Skeletal muscle tissue (tissue), 4 donors: ENCODE results near the gene UNC13C. TPM values are rescaled to one million over a fixed set of nuclear protein-coding genes. Genes with fewer than 3 reads are reported as not detected.

Experiments
- H3K27ac ChIP-seq: one replicate; pipeline ENCODE4 v1.7.0; 2013; ENCODE audit warnings: mild to moderate bottlenecking, low read depth, low read length, inconsistent platforms
- H3K27me3 ChIP-seq, 3 donors: one replicate each; pipeline ENCODE4 v1.7.0; 2013; ENCODE audit warnings: low read length in 3 of 3; ENCODE audit not compliant: control insufficient read depth in 3 of 3, insufficient read depth in 3 of 3
- H3K36me3 ChIP-seq, 3 donors: one replicate each; pipeline ENCODE4 v1.7.0; 2013; ENCODE audit warnings: low read length in 3 of 3; ENCODE audit not compliant: control insufficient read depth in 3 of 3, insufficient read depth in 3 of 3
- H3K4me1 ChIP-seq, 3 donors: one replicate each; pipeline ENCODE4 v1.7.0; 2013; ENCODE audit warnings: low read length in 3 of 3, mild to moderate bottlenecking in 3 of 3; ENCODE audit not compliant: control insufficient read depth in 3 of 3, insufficient read depth in 3 of 3
- H3K4me3 ChIP-seq, 3 donors: one replicate each; pipeline ENCODE4 v1.7.0; 2013; ENCODE audit warnings: low read length in 3 of 3
- H3K9ac ChIP-seq, 3 donors: one replicate each; pipeline ENCODE4 v1.7.0; 2013; ENCODE audit warnings: low read length in 3 of 3, mild to moderate bottlenecking in 3 of 3, moderate library complexity in 2 of 3, low read depth in 1 of 3
- H3K9me3 ChIP-seq, 3 donors: one replicate each; pipeline ENCODE4 v1.7.0; 2013; ENCODE audit warnings: low read length in 3 of 3; ENCODE audit not compliant: control insufficient read depth in 3 of 3
- total RNA-seq: library from RNA; depleted of rRNA; stranded (reverse); fragments of >200 nt; gene quantifications from one replicate; pipeline ENCODE4 v1.2.3, GENCODE V29; 2014
- donor health status: Osteomylitis.

UNC13C gene
- total RNA-seq, 1 donor from 2014 or later, result 3.1 TPM

GRCh38 chr15:54619180-54619579, 640.9 kb downstream of the UNC13C start:
- Histone ChIP-seq H3K4me3 (no peak overlapping the region), H3K9ac (no peak overlapping the region), H3K4me1 (no peaks in the 10 kb centered on the region), H3K36me3 (no peaks in the 10 kb centered on the region), H3K9me3 (no peaks in the 10 kb centered on the region), H3K27me3 (no peaks in the 10 kb centered on the region), H3K27ac (no peak overlapping the region)

GRCh38 chr15:54620916-54621315, 642.7 kb downstream of the UNC13C start:
- Histone ChIP-seq H3K36me3 (no peaks in the 10 kb centered on the region), H3K4me3 (no peak overlapping the region), H3K27ac (no peak overlapping the region), H3K27me3 (no peaks in the 10 kb centered on the region), H3K4me1 (no peaks in the 10 kb centered on the region), H3K9me3 (no peaks in the 10 kb centered on the region), H3K9ac (no peak overlapping the region)

GRCh38 chr15:54636147-54636546, 657.9 kb downstream of the UNC13C start:
- Histone ChIP-seq H3K27ac (no peak overlapping the region), H3K27me3 (no peaks in the 10 kb centered on the region), H3K36me3 (no peaks in the 10 kb centered on the region), H3K9me3 (no peaks in the 10 kb centered on the region), H3K4me1 (no peaks in the 10 kb centered on the region), H3K4me3 (no peak overlapping the region), H3K9ac (no peak overlapping the region)

GRCh38 chr15:54638666-54639065, 660.4 kb downstream of the UNC13C start:
- no peaks in the 10 kb centered on the region for H3K4me1 ChIP-seq
- H3K27ac ChIP-seq, result no peak overlapping the region
- H3K4me3 ChIP-seq, result no peak overlapping the region
- H3K36me3 ChIP-seq, result no peaks in the 10 kb centered on the region
- no peak overlapping the region for H3K9ac ChIP-seq
- H3K27me3 ChIP-seq, result no peaks in the 10 kb centered on the region
- no peaks in the 10 kb centered on the region for H3K9me3 ChIP-seq

GRCh38 chr15:54640873-54641272, 662.6 kb downstream of the UNC13C start:
- H3K27ac ChIP-seq, result no peak overlapping the region
- no peaks in the 10 kb centered on the region for H3K9me3 ChIP-seq
- no peaks in the 10 kb centered on the region for H3K27me3 ChIP-seq

GRCh38 chr15:54644796-54645195, 666.6 kb downstream of the UNC13C start:
- no peaks in the 10 kb centered on the region for H3K27me3 ChIP-seq
- H3K9me3 ChIP-seq, result no peaks in the 10 kb centered on the region
- H3K4me3 ChIP-seq, result no peak overlapping the region
- H3K27ac ChIP-seq, result no peak overlapping the region
- H3K9ac ChIP-seq, result no peak overlapping the region
- H3K4me1 ChIP-seq, result no peaks in the 10 kb centered on the region
- no peaks in the 10 kb centered on the region for H3K36me3 ChIP-seq

More at GRCh38 chr15:54640873-54641272, 662.6 kb downstream of the UNC13C start:
- no peaks in the 10 kb centered on the region for H3K36me3 ChIP-seq
- H3K9ac ChIP-seq, result no peak overlapping the region
- no peak overlapping the region for H3K4me3 ChIP-seq
- no peaks in the 10 kb centered on the region for H3K4me1 ChIP-seq

- Histone ChIP-seq H3K27me3 (no peaks in the 10 kb centered on the region), H3K4me1 (no peaks in the 10 kb centered on the region), H3K9ac (no peak overlapping the region), H3K27ac (no peak overlapping the region), H3K4me3 (no peak overlapping the region), H3K9me3 (no peaks in the 10 kb centered on the region), H3K36me3 (no peaks in the 10 kb centered on the region)
Measured at GRCh38 chr15:54659646-54660045, 681.4 kb downstream of the UNC13C start.

- no peaks in the 10 kb centered on the region for H3K9me3 ChIP-seq
- no peak overlapping the region for H3K4me3 ChIP-seq
- H3K27ac ChIP-seq, result no peak overlapping the region
- no peaks in the 10 kb centered on the region for H3K27me3 ChIP-seq
- no peak overlapping the region for H3K9ac ChIP-seq
- no peaks in the 10 kb centered on the region for H3K36me3 ChIP-seq
- no peaks in the 10 kb centered on the region for H3K4me1 ChIP-seq
Measured at GRCh38 chr15:54660356-54660755, 682.1 kb downstream of the UNC13C start.

GRCh38 chr15:54675241-54675640, 697.0 kb downstream of the UNC13C start:
- H3K27me3 ChIP-seq, result no peaks in the 10 kb centered on the region
- no peaks in the 10 kb centered on the region for H3K36me3 ChIP-seq
- no peak overlapping the region for H3K4me3 ChIP-seq
- no peak overlapping the region for H3K27ac ChIP-seq
- H3K4me1 ChIP-seq, result no peaks in the 10 kb centered on the region
- peaks cover 0 to 2% (median 0%) of the 10 kb centered on the region in 3 donors for H3K9me3 ChIP-seq
- H3K9ac ChIP-seq, result no peak overlapping the region

GRCh38 chr15:54681584-54681983, 703.3 kb downstream of the UNC13C start:
- Histone ChIP-seq H3K4me1 (no peaks in the 10 kb centered on the region), H3K9me3 (no peaks in the 10 kb centered on the region), H3K36me3 (no peaks in the 10 kb centered on the region), H3K4me3 (no peak overlapping the region), H3K9ac (no peak overlapping the region), H3K27me3 (no peaks in the 10 kb centered on the region), H3K27ac (no peak overlapping the region)
